SJCRH30 (cell line): ENCODE results near the gene KCNMA1. TPM values are rescaled to one million over a fixed set of nuclear protein-coding genes. Genes with fewer than 3 reads are reported as not detected.

Experiments used
- DNase-seq, 2 experiments: peaks; one replicate each; pipeline ENCODE4 v3.0.0-alpha.2; 2015 to 2020
- H3K27ac ChIP-seq: fragments of 250-450 bp; sonication (Bioruptor Pico); 2 replicates; pipeline ENCODE4 v1.5.1; 2020; ENCODE audit warnings: mild to moderate bottlenecking, moderate library complexity
- H3K27me3 ChIP-seq: fragments of 250-450 bp; sonication (Bioruptor Pico); 2 replicates; pipeline ENCODE4 v1.5.1; 2020; ENCODE audit warnings: mild to moderate bottlenecking, moderate library complexity
- H3K36me3 ChIP-seq: fragments of 250-450 bp; sonication (Bioruptor Pico); 2 replicates; pipeline ENCODE4 v1.5.1; 2020; ENCODE audit warnings: mild to moderate bottlenecking, moderate library complexity
- H3K4me1 ChIP-seq: fragments of 250-450 bp; sonication (Bioruptor Pico); 2 replicates; pipeline ENCODE4 v1.5.1; 2020; ENCODE audit warnings: mild to moderate bottlenecking, moderate library complexity
- H3K4me3 ChIP-seq: fragments of 250-450 bp; sonication (Bioruptor Pico); 2 replicates; pipeline ENCODE4 v1.5.1; 2020; ENCODE audit warnings: mild to moderate bottlenecking, moderate library complexity
- H3K9me3 ChIP-seq: fragments of 250-450 bp; sonication (Bioruptor Pico); replicated peaks from 2 replicates; pipeline ENCODE4 v1.5.1; 2020; ENCODE audit warnings: mild to moderate bottlenecking, moderate library complexity
- total RNA-seq: library from RNA; depleted of rRNA; stranded (reverse); fragments of >200 nt; shearing (Covaris generic); gene quantifications from 2 replicates; pipeline ENCODE4 v1.2.3, GENCODE V29; 2014

Gene KCNMA1
- total RNA-seq, 1 experiment from 2014 or later: 0.69 TPM

DNA sequence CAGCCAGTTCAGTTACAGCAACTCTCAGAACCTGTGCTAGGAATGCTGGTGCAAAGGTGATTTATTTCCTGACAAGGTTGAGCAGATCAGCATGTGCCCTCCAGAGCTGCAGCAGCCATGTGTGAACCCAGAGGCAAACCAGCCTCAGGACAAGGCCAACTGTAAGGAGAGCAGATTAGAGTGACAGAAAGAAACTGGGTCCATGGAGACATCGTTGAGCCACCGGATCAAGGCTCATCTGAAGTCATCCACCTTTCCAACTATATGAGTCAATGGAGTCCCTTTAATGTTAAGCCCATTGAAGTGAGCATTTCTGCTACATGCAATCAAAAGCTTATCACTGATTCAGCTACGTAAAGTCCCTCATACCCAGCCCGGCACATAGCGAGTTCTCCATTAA is 26.4 kb downstream of the KCNMA1 start:
- no peak overlapping the region for H3K27ac ChIP-seq
- H3K4me3 ChIP-seq: no peak overlapping the region
- peaks cover 3% of the 10 kb centered on the region; the same call in 1 of the 2 replicates for H3K4me1 ChIP-seq
- no peaks in the 10 kb centered on the region for H3K9me3 ChIP-seq
- H3K27me3 ChIP-seq: no peaks in the 10 kb centered on the region
- H3K36me3 ChIP-seq: no peaks in the 10 kb centered on the region
- DNase-seq: no peak

DNA sequence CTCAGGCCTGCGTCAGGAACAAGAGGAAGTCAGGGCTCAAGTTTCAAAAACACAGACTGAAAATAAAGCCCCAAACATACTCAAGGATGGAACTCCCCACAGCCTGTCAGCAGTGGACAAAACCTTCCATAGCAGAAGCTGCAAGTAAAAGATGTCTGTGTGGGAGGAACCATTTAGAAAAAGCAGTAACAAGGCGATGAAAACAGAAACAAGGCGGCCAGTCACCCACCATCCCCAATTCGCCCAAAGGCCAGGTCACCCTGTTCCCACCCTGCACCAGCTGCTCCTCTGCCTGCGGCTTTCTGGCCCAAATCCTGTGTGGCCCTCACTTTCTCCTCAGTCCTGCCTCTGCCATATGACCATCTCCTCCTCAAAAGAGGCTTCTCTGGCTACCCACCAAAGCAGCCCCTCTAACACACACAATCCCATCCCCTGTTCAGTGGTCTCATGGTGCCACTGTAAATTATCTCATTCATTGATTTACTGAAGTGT is 27.8 kb downstream of the KCNMA1 start:
- peaks cover 3% of the 10 kb centered on the region; the same call in 1 of the 2 replicates for H3K4me1 ChIP-seq
- H3K27ac ChIP-seq: no peak overlapping the region
- peak; percentile 19 to 43 for DNase-seq
- H3K27me3 ChIP-seq: no peaks in the 10 kb centered on the region
- H3K4me3 ChIP-seq: no peak overlapping the region
- no peaks in the 10 kb centered on the region for H3K36me3 ChIP-seq
- H3K9me3 ChIP-seq: no peaks in the 10 kb centered on the region

DNA sequence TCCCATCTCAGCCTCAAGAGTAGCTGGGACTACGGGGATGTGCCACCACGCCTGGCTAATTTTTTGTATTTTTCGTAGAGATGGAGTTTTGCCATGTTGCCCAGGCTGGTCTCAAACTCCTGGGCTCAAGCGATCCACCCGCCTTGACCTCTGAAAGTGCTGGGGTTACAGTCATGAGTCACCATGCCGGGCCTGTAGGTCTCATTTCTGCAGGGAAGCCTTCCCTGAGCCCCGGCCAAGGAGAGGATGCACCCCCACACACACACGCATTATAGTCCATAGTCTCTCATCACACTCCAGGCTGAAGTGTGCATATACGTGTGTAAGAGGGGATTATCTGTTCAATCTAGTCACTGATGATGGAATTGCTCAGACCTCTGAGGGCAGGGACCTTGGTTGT is 29.3 kb downstream of the KCNMA1 start:
- H3K27me3 ChIP-seq: no peaks in the 10 kb centered on the region
- no peak overlapping the region for H3K4me3 ChIP-seq
- no peak for DNase-seq
- H3K9me3 ChIP-seq: no peaks in the 10 kb centered on the region
- H3K4me1 ChIP-seq: peaks cover 10% of the 10 kb centered on the region
- no peaks in the 10 kb centered on the region for H3K36me3 ChIP-seq
- no peak overlapping the region for H3K27ac ChIP-seq

DNA sequence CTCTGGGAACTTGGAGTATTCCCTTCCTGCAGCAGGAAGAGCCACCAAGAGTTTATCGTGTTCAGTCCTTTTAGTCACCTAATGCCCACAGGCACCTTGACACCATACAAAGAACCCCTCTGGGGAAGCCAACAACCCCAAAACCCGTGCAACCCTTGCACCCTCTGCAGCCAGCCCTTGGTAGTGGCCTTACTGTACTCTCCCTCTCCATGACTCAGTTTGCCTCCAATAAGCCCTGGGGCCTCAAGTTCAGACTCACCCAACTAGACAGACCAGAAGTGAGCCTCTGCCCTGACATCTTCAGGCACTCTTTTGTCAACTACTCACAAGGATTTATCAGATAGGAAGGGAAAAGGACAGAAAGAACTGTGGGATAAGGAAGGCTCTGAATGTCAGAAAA is 30.9 kb downstream of the KCNMA1 start:
- Histone ChIP-seq H3K9me3 (no peaks in the 10 kb centered on the region), H3K4me1 (peaks cover 16% of the 10 kb centered on the region), H3K4me3 (no peak overlapping the region)

DNA sequence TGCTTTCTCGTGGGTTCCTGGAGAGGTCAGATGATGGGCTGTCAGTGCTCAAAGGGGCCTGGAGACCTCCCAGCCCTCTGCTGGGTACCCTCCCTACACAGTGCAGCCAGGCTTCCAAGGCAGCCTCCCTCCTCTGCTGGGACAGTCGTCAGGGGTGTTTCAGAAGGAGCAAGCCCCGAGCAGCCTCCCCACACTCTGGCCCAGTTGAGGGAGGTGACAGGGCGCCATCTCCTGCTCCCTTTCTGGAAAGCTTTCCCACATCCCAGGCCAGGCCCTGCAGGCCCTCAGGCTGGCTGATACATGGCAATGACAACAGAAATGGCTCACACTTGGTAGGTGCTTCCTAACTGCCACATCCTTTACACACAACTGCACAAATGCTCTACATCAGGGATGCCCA is 32.1 kb downstream of the KCNMA1 start:
- no peaks in the 10 kb centered on the region for H3K36me3 ChIP-seq
- no peak overlapping the region for H3K4me3 ChIP-seq
- no peak for DNase-seq
- H3K27ac ChIP-seq: no peak overlapping the region
- H3K27me3 ChIP-seq: no peaks in the 10 kb centered on the region
- H3K4me1 ChIP-seq: peaks cover 16% of the 10 kb centered on the region
- no peaks in the 10 kb centered on the region for H3K9me3 ChIP-seq

More for the DNA sequence above, 30.9 kb downstream of the KCNMA1 start:
- no peak for DNase-seq
- H3K27ac ChIP-seq: no peak overlapping the region
- no peaks in the 10 kb centered on the region for H3K36me3 ChIP-seq
- no peaks in the 10 kb centered on the region for H3K27me3 ChIP-seq

DNA sequence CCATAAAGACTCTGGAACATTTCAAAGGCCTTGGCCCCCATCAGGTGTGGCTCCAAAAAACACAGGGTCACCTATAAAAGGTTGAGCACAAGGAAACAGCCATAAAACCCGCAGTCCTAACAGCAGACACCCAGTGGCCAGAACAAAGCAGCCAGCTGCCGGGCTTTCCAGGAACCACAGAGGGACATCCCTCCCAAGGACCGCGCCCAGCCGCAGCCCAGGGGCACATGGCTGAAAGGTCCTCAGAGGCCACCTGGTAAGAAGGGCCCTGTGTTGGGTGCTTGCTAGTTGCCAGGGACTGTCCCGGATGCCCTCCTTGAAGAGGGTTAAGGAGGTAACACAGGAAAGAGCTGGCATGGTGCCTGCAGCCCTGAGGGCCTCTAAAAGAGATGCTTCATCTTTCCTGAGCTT is 32.7 kb downstream of the KCNMA1 start:
- no peak overlapping the region for H3K4me3 ChIP-seq
- H3K36me3 ChIP-seq: no peaks in the 10 kb centered on the region
- DNase-seq: no peak
- H3K4me1 ChIP-seq: peaks cover 16% of the 10 kb centered on the region
- no peaks in the 10 kb centered on the region; the same call in 1 of the 2 replicates for H3K27me3 ChIP-seq
- no peak overlapping the region for H3K27ac ChIP-seq
- no peaks in the 10 kb centered on the region for H3K9me3 ChIP-seq

DNA sequence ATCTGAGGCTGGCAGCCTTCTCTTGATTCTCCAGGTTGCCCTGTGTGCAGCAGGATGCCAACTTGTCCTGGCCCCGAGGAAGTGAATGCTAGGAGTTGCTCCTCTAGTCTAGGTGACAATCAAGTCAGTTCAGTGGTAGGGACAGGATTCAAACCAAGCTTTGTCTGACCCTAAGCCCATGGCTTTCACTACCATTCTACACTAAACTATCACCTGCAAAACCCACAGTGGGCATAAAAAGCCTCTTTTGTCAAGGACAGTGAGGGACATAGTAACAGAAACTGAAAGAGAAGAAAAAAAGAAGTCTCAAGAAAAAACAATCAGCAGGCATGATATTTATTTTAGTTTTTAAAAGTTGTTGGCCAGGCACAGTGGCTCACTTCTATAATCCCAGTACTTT is 33.5 kb downstream of the KCNMA1 start:
- Histone ChIP-seq H3K4me3 (no peak overlapping the region), H3K27me3 (no peaks in the 10 kb centered on the region; the same call in 1 of the 2 replicates), H3K4me1 (peaks cover 12% of the 10 kb centered on the region), H3K36me3 (no peaks in the 10 kb centered on the region), H3K27ac (no peak overlapping the region), H3K9me3 (no peaks in the 10 kb centered on the region)
- DNase-seq: no peak

DNA sequence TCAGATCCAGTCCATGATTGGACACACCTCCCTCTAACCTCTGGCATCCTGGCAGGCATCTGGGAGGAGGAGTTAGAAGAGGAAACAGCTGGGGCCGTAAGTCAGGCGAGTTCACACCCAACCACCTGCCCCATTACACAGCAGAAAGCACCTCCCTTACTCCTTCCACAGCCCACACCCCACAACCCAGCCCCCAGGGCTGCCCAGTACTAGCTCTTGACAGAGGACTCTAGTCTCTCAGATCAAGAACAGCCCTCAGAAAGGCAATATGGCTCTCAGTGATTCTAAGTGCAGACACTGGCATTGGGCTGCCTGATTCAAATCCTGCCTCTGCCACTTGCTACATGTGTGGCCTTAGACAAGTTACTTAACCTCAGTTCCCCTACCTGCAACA is 34.1 kb downstream of the KCNMA1 start:
- Histone ChIP-seq H3K36me3 (no peaks in the 10 kb centered on the region), H3K4me3 (no peak overlapping the region), H3K4me1 (peaks cover 12% of the 10 kb centered on the region), H3K27ac (no peak overlapping the region), H3K9me3 (no peaks in the 10 kb centered on the region), H3K27me3 (no peaks in the 10 kb centered on the region; the same call in 1 of the 2 replicates)
- DNase-seq: peak; percentile 54 to 65

DNA sequence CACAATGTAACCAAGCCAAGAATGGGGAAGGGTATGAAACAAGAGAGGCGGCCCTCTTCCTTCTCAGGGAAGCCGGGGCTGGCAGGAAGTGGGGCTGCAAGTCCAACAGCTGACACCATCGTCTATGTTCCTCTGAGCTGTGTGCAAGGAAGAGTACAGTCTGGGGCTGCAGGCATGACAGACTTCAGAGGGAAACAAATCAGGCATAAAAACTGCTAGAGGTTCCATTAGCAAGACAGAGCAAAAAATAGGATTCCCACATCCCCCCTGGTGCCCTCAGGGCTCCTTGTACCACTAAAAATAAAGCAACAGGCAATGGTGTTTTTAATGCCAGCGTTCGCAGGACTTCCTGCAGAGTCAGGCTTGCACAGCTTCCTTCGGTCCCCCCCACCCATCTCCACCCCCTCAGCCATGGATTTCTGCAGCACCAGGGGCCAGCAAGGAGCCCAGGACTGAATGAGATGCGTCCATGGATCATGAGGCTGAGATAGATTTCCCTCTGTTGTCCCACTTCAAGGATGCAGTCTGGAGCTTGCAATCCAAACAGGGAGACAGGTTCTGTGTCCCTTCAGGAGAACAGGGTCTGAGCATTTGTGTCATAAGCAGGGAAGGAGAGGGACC is 34.6 kb downstream of the KCNMA1 start:
- Histone ChIP-seq H3K4me1 (peaks cover 12% of the 10 kb centered on the region), H3K4me3 (no peak overlapping the region), H3K27me3 (no peaks in the 10 kb centered on the region; the same call in 1 of the 2 replicates), H3K9me3 (no peaks in the 10 kb centered on the region), H3K36me3 (no peaks in the 10 kb centered on the region), H3K27ac (no peak overlapping the region)
- peak; percentile 26 to 57 for DNase-seq

DNA sequence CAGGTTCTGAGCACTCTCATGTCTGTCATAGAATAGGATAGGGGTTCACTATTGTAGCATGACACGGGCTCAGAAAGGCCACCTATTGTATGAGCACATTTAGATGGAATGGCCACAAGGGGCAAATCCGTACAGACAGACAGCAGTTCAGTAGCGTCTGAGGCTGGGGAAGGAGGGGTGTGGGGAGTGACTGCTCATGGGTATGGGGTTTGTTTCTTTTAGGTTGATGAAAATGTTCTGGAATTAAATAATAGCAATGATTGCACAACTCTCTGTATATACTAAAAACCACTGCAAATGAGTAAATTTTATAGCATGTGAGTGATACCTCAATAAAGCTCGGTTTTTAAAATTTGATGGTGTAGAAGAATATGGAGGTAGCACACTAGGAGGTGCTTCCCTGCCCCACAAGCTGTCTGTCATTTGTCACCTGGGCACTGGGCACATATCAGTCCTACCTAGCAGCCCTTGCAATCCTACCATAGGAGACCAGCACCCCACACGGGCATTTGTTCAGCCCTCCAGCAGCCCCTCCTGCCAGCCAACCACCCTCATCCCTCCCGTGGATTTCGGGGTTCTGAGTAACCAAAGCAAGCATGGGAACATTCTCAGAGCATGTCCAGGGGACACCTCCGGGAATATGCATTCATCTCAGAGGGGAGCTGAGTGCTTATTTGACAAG is 35.2 kb downstream of the KCNMA1 start:
- no peak for DNase-seq
- Histone ChIP-seq H3K9me3 (no peaks in the 10 kb centered on the region), H3K4me3 (no peak overlapping the region), H3K27me3 (no peaks in the 10 kb centered on the region; the same call in 1 of the 2 replicates), H3K36me3 (no peaks in the 10 kb centered on the region), H3K27ac (no peak overlapping the region), H3K4me1 (peaks cover 12% of the 10 kb centered on the region)

DNA sequence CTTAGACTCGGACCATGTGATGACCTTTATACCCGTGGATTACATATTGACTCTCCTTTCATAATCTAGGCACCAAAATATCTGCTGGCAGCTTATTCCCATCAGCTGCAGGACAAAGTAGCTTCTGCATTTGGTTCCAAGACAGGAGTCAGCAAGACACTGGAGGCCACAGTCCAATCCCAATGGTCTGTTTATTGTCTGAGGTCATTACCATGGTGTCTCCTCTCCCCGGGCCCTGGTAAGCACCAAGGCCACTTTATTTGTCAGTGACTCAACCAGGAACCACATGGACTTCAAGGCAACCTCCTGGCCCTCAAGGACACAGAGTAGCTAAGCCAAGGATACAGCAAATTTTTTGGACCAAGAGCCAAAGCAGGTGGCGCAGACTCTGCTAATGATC is 36.1 kb downstream of the KCNMA1 start:
- H3K27ac ChIP-seq: no peak overlapping the region
- H3K4me1 ChIP-seq: peaks cover 12% of the 10 kb centered on the region
- no peak overlapping the region for H3K4me3 ChIP-seq
- no peaks in the 10 kb centered on the region; the same call in 1 of the 2 replicates for H3K27me3 ChIP-seq
- no peak for DNase-seq
- no peaks in the 10 kb centered on the region for H3K9me3 ChIP-seq
- no peaks in the 10 kb centered on the region for H3K36me3 ChIP-seq

DNA sequence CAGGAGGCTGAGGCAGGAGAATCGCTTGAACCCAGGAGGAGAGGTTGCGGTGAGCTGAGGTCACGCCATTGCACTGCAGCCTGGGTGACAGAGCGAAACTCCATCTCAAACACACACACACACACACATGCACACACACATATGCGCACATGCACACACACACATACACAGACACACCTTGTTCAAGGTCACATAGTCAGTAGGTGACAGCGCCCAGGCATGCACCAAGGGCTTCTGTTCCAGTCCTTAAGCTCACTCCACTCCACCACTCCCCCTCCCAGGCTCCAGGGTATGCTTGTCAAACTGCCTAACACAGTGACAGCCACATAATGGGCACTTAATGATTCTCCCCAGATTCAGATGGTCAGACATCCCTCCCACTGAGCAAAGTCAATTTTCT is 37.0 kb downstream of the KCNMA1 start:
- Histone ChIP-seq H3K4me1 (peaks cover 12% of the 10 kb centered on the region), H3K9me3 (no peaks in the 10 kb centered on the region), H3K27ac (no peak overlapping the region), H3K27me3 (no peaks in the 10 kb centered on the region; the same call in 1 of the 2 replicates), H3K4me3 (no peak overlapping the region), H3K36me3 (no peaks in the 10 kb centered on the region)
- DNase-seq: no peak

DNA sequence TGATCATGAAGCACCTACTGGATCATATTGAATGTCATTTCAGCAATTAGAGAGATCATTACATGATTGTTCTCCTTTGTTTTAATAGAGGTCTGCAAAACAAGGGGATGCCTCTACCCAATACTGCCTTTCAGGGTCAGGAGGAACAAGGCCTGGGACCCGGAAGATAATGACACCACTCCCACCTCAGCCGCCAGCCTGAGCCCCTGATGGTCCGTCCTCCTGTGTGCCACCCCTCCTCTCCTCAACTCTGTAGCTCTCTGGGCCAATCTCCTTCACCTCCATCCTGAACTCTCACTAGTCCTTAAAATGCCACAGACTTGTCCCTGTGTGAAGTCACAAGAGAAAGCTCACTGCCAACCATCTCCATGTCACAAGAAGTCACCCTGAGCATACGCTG is 38.0 kb downstream of the KCNMA1 start:
- Histone ChIP-seq H3K4me3 (no peak overlapping the region), H3K9me3 (no peaks in the 10 kb centered on the region), H3K36me3 (no peaks in the 10 kb centered on the region), H3K27me3 (no peaks in the 10 kb centered on the region; the same call in 1 of the 2 replicates), H3K27ac (no peak overlapping the region), H3K4me1 (peaks cover 12% of the 10 kb centered on the region)
- DNase-seq: no peak

DNA sequence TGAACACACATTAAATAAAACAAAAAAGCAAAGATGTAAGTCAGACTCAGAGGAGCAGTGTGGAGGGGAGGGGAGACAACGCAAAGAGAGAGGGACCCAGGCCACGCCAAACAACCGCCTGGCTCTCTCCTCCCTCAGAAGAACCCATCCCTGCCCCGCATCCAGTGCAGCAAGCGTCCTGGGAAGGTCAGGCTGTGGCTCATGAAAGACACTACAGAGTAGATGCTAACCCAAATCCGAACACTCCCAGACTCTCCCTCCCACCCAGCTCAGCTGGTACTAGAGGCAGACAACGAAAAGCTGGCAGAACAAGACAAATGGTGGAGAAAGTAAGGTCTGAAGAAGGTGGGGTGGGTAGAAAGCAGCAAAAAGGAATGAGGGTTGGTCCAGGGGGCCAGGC is 39.0 kb downstream of the KCNMA1 start:
- no peaks in the 10 kb centered on the region for H3K36me3 ChIP-seq
- DNase-seq: no peak
- H3K9me3 ChIP-seq: no peaks in the 10 kb centered on the region
- no peak overlapping the region for H3K27ac ChIP-seq
- no peak overlapping the region for H3K4me3 ChIP-seq
- H3K27me3 ChIP-seq: no peaks in the 10 kb centered on the region; the same call in 1 of the 2 replicates
- H3K4me1 ChIP-seq: peaks cover 9% of the 10 kb centered on the region

DNA sequence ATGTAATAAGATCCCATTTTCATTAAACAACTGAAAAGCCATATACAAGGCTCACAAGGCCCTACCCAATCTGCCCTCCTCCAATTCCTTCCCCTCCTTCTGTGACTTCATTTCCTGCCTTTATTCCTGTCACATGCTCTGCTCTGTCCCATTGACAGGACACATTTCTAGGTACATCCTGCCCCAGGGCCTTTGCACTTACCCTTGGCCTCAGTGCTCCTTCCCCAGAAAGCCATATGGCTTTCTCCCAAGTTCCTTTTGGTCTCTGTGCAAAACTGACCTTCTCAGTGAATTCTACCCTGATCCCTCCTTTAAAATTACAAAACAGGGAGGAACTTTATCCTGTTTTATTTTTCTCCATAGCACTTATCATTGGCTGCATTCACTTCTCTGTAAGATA is 40.0 kb downstream of the KCNMA1 start:
- H3K27ac ChIP-seq: no peak overlapping the region
- no peaks in the 10 kb centered on the region for H3K36me3 ChIP-seq
- H3K4me1 ChIP-seq: 0 out of 2 replicates have a peak, but pooled peaks cover 1% of the 10 kb centered on the region
- no peaks in the 10 kb centered on the region; the same call in 1 of the 2 replicates for H3K27me3 ChIP-seq
- no peaks in the 10 kb centered on the region for H3K9me3 ChIP-seq
- DNase-seq: no peak
- H3K4me3 ChIP-seq: no peak overlapping the region
